IPS-20b (cell line): Measurements from ENCODE around the gene KNDC1.

ENCODE experiments used
- H3K27ac ChIP-seq: one replicate; pipeline ENCODE4 v1.5.1; 2013; ENCODE audit warnings: low read length
- H3K27me3 ChIP-seq: 2 replicates; pipeline ENCODE4 v1.6.1; 2013; ENCODE audit warnings: mild to moderate bottlenecking, low read length, inconsistent platforms; ENCODE audit not compliant: insufficient read depth
- H3K36me3 ChIP-seq: 2 replicates; pipeline ENCODE4 v1.6.1; 2013; ENCODE audit warnings: low read depth, mild to moderate bottlenecking, inconsistent platforms, low read length, moderate library complexity; ENCODE audit not compliant: insufficient read depth
- H3K4me1 ChIP-seq: 2 replicates; pipeline ENCODE4 v1.6.1; 2013; ENCODE audit warnings: mild to moderate bottlenecking, control low read depth, inconsistent platforms, low read length, moderate library complexity; ENCODE audit not compliant: insufficient read depth
- H3K4me3 ChIP-seq: 2 replicates; pipeline ENCODE4 v1.5.1; 2013; ENCODE audit warnings: mild to moderate bottlenecking, low read length, inconsistent platforms
- H3K9ac ChIP-seq: 2 replicates; pipeline ENCODE4 v1.6.1; 2013; ENCODE audit warnings: low read depth, mild to moderate bottlenecking, inconsistent platforms, low read length, moderate library complexity
- H3K9me3 ChIP-seq: 2 replicates; pipeline ENCODE4 v1.6.1; 2013; ENCODE audit warnings: mild to moderate bottlenecking, low read depth, low read length, inconsistent platforms; ENCODE audit not compliant: insufficient read depth

Gene KNDC1

DNA sequence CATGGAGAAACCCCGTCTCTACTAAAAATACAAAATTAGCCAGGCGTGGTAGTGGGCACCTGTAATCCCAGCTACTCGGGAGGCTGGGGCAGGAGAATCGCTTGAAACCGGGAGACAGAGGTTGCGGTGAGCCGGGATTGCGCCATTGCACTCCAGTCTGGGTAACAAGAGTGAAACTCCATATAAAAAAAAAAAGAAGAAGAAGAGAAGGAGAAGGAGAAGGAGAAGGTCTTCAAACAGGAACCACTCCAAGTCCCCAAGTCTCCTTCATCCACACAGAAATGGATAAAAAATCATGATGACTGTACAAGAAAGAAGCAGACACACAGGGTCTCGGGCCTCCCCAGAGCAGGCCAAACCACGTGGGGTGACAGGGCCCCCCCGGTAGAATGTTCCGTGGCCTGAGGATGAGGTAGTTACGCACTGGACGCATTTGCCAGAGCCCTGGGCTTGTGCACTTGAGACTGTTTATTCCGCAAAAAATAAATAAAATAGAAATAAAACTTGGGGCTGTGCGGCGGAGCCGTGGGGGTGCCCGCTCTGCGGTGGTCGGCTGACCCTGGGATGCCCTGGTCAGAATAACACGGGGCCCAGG, 93.4 kb downstream of the KNDC1 start:
- H3K9me3 ChIP-seq, result no peaks in the 10 kb centered on the region
- H3K27me3 ChIP-seq, result peaks cover 4% of the 10 kb centered on the region
- no peak overlapping the region for H3K27ac ChIP-seq
- no peaks in the 10 kb centered on the region for H3K36me3 ChIP-seq
- H3K9ac ChIP-seq, result no peak overlapping the region
- H3K4me3 ChIP-seq, result no peak overlapping the region
- H3K4me1 ChIP-seq, result peaks cover 3% of the 10 kb centered on the region; the same call in 1 of the 2 replicates

DNA sequence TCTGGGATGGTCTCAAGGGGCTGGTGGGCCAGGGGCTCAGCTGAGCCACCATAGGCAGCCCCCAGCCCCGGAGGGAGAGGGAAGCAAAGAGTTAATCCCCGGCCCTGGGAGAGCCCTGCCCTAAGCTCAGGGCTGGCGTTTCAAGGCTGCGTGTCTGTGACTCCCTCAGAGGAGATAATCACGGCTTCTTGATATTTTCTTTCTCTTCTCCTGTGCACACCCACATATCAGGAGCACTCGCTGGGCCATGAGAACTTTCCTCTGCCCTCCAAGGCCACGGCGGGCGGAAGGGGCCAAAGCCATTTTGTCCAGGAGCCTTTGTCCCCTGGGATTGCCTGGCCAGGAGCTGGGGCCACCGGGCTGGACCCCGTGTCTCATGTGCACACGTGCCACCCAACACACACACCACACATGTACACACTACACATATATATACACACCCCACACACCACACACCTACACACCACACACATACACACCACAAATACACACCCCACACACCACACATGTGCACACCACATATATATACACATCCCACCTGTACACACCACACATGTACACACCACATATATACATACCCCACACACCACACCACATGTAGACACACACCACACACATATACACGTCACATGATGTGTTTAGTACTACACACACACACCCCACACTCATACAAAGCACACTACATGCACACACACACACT, 94.6 kb downstream of the KNDC1 start:
- Histone ChIP-seq H3K9ac (no peak overlapping the region), H3K9me3 (no peaks in the 10 kb centered on the region), H3K4me3 (no peak overlapping the region), H3K27me3 (peaks cover 5% of the 10 kb centered on the region), H3K4me1 (peaks cover 3% of the 10 kb centered on the region; the same call in 1 of the 2 replicates), H3K27ac (no peak overlapping the region), H3K36me3 (no peaks in the 10 kb centered on the region)

DNA sequence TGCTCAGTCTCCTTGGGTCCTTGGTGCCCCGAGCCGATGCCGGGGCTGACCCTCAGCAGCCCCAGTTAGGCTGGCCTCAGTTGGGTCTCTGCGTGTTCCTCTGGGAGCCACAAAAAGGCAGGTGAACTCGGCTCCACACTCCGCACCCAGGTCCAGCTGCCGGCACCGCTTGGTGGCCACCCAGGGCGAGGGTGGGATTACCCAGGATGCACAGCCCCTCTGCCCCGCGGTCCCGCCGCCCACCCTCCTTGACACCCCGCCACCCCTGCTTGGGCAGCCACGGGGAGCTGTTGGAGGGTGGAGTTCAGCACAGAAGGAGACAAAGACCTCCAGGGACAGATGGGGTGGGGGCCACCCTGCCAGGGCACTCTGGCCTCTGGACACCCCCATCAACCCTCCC, 95.3 kb downstream of the KNDC1 start:
- H3K9me3 ChIP-seq, result no peaks in the 10 kb centered on the region
- H3K27me3 ChIP-seq, result peaks cover 7% of the 10 kb centered on the region
- no peak overlapping the region for H3K4me3 ChIP-seq
- H3K36me3 ChIP-seq, result no peaks in the 10 kb centered on the region
- H3K9ac ChIP-seq, result no peak overlapping the region
- H3K4me1 ChIP-seq, result peaks cover 3% of the 10 kb centered on the region; the same call in 1 of the 2 replicates
- no peak overlapping the region for H3K27ac ChIP-seq

DNA sequence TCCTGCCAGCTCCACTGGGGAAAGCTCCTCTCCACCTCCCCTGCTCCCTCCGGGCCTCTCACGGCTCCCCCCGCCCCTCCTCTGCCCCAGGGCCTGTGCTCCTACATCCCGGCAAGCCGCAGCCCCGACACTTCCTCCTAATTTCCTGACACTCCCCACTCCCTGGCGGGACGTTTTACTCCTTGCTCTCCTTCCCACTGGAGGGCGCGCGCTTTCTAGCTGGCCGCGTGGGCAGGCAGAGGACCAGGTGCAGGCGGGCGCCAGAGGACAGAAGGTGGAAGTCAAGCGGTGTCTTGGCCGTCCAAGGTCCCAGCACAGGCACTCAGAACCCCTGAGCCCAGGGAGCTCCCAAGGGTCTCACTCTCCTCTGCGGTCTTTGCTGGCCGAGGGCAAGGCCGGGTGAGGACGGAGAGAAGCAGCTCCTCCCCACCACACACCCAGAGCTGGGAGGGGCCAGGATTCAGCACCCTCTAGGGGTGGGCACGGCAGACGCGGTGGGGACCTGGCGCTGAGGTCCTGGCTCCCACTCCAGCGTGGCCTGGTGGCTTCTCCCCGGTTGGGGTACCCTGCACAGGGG, 97.6 kb downstream of the KNDC1 start:
- H3K4me3 ChIP-seq, result peak overlapping the region; percentile 57
- peaks cover 15% of the 10 kb centered on the region for H3K27me3 ChIP-seq
- H3K27ac ChIP-seq, result no peak overlapping the region
- H3K4me1 ChIP-seq, result peaks cover 3% of the 10 kb centered on the region; the same call in 1 of the 2 replicates
- H3K9me3 ChIP-seq, result no peaks in the 10 kb centered on the region
- no peak overlapping the region for H3K9ac ChIP-seq
- H3K36me3 ChIP-seq, result no peaks in the 10 kb centered on the region

DNA sequence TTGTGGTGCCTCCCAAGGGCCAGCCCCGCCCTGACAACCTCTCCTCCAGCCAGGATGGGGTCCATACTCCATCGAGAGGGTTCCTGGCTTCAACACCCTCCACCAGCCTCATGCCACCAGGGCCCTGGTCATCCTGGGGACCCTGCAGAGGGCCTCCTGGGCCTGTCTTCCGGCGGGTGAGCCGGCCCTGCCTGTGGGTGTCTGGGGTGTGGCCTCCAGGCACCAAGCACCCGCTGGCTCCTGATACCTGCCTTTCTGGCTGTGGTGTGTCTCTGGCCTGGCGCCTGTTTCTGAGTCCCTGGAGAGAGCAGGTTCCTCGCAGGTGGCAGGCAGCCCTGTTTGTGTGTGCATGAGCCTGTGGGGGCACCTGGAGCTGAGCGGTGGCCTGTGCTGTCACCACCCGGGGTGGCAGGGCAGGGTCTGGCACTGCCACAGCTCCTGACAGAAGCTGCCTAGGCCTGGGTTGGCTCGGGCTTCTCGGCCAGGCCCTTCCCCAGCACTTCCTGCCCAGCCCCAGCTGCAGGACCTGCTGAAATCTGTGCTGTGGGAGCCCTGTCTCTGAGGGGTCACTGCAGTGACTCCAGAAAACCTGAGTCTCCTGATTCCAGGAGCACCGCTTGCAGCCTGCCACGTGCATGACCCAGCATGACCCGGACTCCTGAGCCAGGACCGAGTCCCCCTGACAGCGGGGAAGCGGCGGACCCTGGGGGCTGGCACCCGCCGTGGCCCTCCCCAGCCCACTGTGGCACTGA, 98.2 kb downstream of the KNDC1 start:
- Histone ChIP-seq H3K9me3 (no peaks in the 10 kb centered on the region), H3K9ac (no peak overlapping the region), H3K36me3 (no peaks in the 10 kb centered on the region), H3K4me1 (peaks cover 3% of the 10 kb centered on the region; the same call in 1 of the 2 replicates), H3K27ac (no peak overlapping the region), H3K27me3 (peaks cover 22% of the 10 kb centered on the region), H3K4me3 (no peak overlapping the region; the same call in 1 of the 2 replicates)

DNA sequence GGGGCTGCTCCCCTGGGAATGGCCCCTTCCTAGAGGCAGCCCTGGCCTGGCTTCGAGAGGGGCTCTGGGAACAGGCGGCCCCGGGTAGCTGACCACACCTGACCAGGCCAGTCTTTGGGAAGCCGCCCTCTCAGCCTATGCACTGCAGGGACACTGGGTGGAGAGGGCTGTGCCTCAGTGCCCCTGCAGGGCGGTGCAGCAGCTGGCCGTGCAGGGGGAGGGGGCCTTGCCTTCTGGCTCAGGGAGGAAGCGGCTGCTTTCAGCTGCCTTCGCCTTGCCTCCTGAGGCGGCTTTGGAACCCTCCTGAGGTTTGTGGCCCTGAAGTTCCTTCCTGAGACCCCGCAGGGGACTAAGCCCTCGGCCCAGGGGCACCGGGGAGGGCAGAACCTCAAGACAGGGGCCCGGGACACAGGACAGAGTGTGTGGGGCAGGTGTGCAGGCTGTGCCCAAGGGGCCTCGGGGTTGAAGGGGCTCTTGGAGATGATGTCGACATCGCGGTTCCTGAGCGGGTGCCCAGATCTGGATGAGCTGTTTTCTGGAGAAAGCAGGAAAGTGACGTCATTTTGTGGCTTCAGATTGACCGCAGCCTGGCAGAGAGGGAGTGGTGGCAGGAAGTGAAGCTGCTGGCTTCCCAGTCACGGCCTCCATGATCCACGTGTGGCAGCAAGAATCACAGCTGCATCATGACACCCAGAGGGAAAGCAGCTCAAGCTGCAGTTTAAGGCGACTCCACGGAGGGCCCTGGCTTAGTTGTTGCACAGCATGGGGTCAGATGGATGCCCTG, 99.0 kb downstream of the KNDC1 start:
- Histone ChIP-seq H3K4me3 (no peak overlapping the region), H3K27ac (no peak overlapping the region), H3K36me3 (no peaks in the 10 kb centered on the region), H3K9ac (no peak overlapping the region), H3K9me3 (no peaks in the 10 kb centered on the region), H3K4me1 (peaks cover 3% of the 10 kb centered on the region; the same call in 1 of the 2 replicates), H3K27me3 (peaks cover 28% of the 10 kb centered on the region)

DNA sequence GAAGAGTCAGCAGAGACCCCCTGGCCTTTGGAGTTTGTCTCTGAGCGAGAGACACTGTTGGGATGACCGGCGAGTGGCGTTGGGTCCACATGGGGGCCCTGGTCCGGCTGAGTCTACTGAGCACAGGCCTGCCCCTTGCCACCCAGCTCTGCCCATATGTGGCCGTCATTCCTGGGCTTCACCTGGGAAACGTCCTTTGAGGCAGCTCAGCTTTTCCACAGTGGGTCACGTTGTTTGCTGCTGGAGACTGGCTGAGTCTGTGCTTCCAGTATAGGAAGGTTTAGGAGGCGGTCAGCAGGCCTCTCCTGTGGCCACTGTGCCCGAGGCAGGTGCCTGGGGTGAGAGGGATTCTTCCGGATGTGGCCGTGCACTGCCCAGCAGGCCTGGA, 99.6 kb downstream of the KNDC1 start:
- H3K9me3 ChIP-seq, result no peaks in the 10 kb centered on the region
- no peak overlapping the region for H3K27ac ChIP-seq
- H3K4me3 ChIP-seq, result no peak overlapping the region
- H3K36me3 ChIP-seq, result no peaks in the 10 kb centered on the region
- peaks cover 3% of the 10 kb centered on the region; the same call in 1 of the 2 replicates for H3K4me1 ChIP-seq
- no peak overlapping the region for H3K9ac ChIP-seq
- peaks cover 28% of the 10 kb centered on the region for H3K27me3 ChIP-seq

DNA sequence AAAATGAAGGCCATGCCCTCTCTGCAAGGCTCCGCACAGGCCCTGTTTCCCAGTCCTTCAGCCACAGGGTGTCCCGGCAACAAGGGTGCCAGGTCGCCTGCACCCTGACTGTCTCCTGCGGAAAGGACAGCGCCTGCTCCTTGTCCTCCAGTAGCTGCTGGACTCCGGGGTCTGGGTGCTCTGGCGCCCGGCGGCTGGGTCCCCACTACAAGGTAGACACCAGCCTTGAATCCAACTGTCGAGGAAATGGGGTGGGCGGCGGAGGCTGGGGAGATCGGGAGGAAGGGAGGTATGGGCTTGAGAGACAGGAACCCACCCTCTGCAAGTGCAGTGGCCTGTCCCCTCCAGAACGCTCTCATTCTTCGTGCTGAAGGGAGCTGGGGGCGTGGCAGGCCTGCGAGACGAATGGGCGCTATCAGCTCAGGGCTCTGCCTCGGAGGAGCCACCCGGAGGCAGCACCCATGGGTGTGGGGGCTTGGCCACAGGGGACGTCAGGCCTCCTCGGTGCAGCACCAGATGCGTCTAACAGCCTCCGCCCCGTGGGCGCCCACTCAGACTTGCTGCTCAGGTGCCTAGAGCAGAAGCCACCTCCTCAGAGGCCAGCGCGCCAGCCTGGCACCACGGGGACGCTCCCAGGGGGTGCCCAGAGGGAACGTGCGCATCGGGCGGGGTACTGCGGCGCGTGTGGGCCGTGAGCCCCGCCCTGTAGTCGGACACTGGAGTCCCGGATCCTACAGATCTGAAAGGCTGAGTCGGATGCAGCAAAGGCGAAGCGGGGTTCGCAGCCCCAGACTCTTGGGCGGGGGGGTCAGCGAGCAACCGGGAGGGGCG, 101.1 kb downstream of the KNDC1 start:
- Histone ChIP-seq H3K4me1 (peaks cover 3% of the 10 kb centered on the region; the same call in 1 of the 2 replicates), H3K9me3 (no peaks in the 10 kb centered on the region), H3K36me3 (no peaks in the 10 kb centered on the region), H3K9ac (peak overlapping the region; percentile 48; the same call in 1 of the 2 replicates), H3K4me3 (peak overlapping the region; percentile 66), H3K27ac (no peak overlapping the region), H3K27me3 (peaks cover 28% of the 10 kb centered on the region)

DNA sequence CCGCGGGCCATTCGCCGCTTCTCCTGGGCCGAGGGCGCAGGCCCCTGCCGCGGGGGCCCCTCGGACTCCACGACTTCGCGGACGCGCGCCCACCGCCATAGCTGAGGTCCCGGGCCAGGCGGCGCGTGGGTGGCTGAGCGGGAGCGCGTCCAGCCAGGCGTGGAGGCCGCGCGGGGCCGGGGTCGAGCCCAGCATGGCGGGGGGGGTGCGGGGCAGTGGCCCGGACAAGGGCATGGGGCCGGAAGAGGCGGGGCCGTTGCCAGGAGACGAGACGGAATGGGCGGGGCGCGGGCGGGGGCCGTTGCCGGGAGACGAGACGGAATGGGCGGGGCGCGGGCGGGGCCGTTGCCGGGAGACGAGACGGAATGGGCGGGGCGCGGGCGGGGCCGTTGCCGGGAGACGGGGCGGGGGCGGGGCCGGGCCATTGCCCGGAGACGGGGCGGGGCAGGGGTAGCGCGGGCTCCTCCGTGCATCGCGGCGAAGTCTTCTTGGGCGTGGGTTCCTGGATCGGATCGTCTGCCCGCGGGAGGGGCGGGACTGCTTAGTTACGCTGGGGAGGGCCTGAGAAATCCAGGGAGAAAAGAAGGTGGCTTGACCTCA, 101.8 kb downstream of the KNDC1 start:
- Histone ChIP-seq H3K27ac (no peak overlapping the region), H3K4me1 (peaks cover 3% of the 10 kb centered on the region; the same call in 1 of the 2 replicates), H3K27me3 (peaks cover 28% of the 10 kb centered on the region), H3K4me3 (peak overlapping the region; percentile 66), H3K9ac (peak overlapping the region; percentile 48; the same call in 1 of the 2 replicates), H3K9me3 (no peaks in the 10 kb centered on the region), H3K36me3 (no peaks in the 10 kb centered on the region)

DNA sequence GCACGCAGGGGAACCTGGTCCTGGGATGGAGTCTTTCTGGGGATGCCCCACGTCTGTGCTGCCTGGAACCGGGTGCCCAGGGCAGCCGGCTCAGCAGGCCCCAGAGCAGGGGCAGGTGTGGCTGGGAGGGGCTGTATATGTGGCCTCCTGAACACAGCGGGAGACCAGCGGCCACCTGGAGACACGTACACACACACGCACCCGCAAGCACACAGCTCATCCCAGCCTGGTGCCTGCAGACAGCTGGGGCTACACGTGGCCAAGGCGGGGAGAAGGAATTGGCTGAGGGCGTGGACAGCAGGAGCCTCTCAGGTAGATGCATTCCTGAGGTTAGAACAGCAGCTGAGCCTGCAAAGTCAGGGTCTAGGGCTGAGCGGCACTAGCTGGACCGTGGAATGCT, 102.7 kb downstream of the KNDC1 start:
- H3K4me3 ChIP-seq, result no peak overlapping the region
- H3K4me1 ChIP-seq, result no peaks in the 10 kb centered on the region
- no peak overlapping the region for H3K9ac ChIP-seq
- peaks cover 28% of the 10 kb centered on the region for H3K27me3 ChIP-seq
- no peak overlapping the region for H3K27ac ChIP-seq
- no peaks in the 10 kb centered on the region for H3K9me3 ChIP-seq
- H3K36me3 ChIP-seq, result no peaks in the 10 kb centered on the region
